PC-3 (cell line): ENCODE data around the gene STX16. TPM values are rescaled to one million over a fixed set of nuclear protein-coding genes. Genes with fewer than 3 reads are reported as not detected.

Experiments
- ATAC-seq: fragments of 200-7000 bp; cut with Tn5 transposase; 2 replicates; pipeline ENCODE4 v1.9.1; 2020; ENCODE audit warnings: mild to moderate bottlenecking, moderate library complexity
- BruUV-seq: library from RNA; stranded (reverse); fragments of 400-500 nt; replicated peaks from 2 replicates; lab custom pipeline; 2021; lab: Mats Ljungman, UMichigan
- CTCF ChIA-PET: fragments of 300-600 bp; sonication (Branson Sonifier 250); formaldehyde crosslinking; loops from one replicate; lab custom pipeline; 2022; ENCODE audit warnings: antibody characterized with exemption; lab: Charles Lee
- POLR2A ChIA-PET: fragments of 300-600 bp; sonication (Branson Sonifier 250); formaldehyde crosslinking; loops from one replicate; lab custom pipeline; 2022; ENCODE audit warnings: antibody characterized with exemption; ENCODE audit not compliant: unreplicated experiment; lab: Charles Lee
- DNase-seq: peaks from one replicate; pipeline ENCODE4 v3.0.0-alpha.2; 2015
- H2AFZ ChIP-seq: fragments of 300-600 bp; sonication (generic); 2 replicates; pipeline ENCODE4 v1.6.0; 2016; ENCODE audit warnings: antibody characterized with exemption, low read length
- H3F3A ChIP-seq: fragments of 300-600 bp; sonication (generic); one replicate; pipeline ENCODE4 v1.6.0; 2017; ENCODE audit warnings: antibody characterized with exemption, low read length, control low read depth, mild to moderate bottlenecking; ENCODE audit not compliant: unreplicated experiment
- H3K27ac ChIP-seq: fragments of 300-600 bp; sonication (generic); 2 replicates; pipeline ENCODE4 v1.5.1; 2016; ENCODE audit warnings: mild to moderate bottlenecking, low read length
- H3K27me3 ChIP-seq: fragments of 300-600 bp; sonication (generic); 2 replicates; pipeline ENCODE4 v1.6.1; 2016; ENCODE audit warnings: low read length, mixed read lengths
- H3K36me3 ChIP-seq: fragments of 300-600 bp; sonication (generic); 2 replicates; pipeline ENCODE4 v1.6.1; 2016; ENCODE audit warnings: low read depth, mixed run types, low read length, mixed read lengths
- H3K4me1 ChIP-seq: fragments of 300-600 bp; sonication (generic); 2 replicates; pipeline ENCODE4 v1.5.1; 2016; ENCODE audit warnings: low read length; ENCODE audit not compliant: insufficient read depth
- H3K4me2 ChIP-seq: fragments of 300-600 bp; sonication (generic); 2 replicates; pipeline ENCODE4 v1.6.0; 2016; ENCODE audit warnings: low read length
- H3K4me3 ChIP-seq: fragments of 300-600 bp; sonication (generic); 2 replicates; pipeline ENCODE4 v1.5.1; 2016; ENCODE audit warnings: mild to moderate bottlenecking, low read length, mixed read lengths
- H3K79me2 ChIP-seq: fragments of 300-600 bp; sonication (generic); 2 replicates; pipeline ENCODE4 v1.6.1; 2017; ENCODE audit warnings: low read length, mixed read lengths
- H3K9ac ChIP-seq: fragments of 300-600 bp; sonication (generic); 2 replicates; pipeline ENCODE4 v1.6.0; 2016; ENCODE audit warnings: mild to moderate bottlenecking, low read length
- H3K9me2 ChIP-seq: fragments of 300-600 bp; sonication (generic); replicated peaks from 2 replicates; pipeline ENCODE4 v1.6.1; 2016; ENCODE audit warnings: mixed run types, low read length, mixed read lengths
- H3K9me3 ChIP-seq: fragments of 300-600 bp; sonication (generic); 2 replicates; pipeline ENCODE4 v1.6.1; 2016; ENCODE audit warnings: low read length, mixed read lengths
- H4K20me1 ChIP-seq: fragments of 300-600 bp; sonication (generic); 2 replicates; pipeline ENCODE4 v1.6.1; 2016; ENCODE audit warnings: low read length, mixed read lengths
- EZH2 ChIP-seq: fragments of 300-600 bp; sonication (generic); IDR thresholded peaks from one replicate; pipeline ENCODE4 v1.6.1; 2017; ENCODE audit warnings: antibody characterized with exemption, mild to moderate bottlenecking, low read length; ENCODE audit not compliant: unreplicated experiment
- EZH2phosphoT487 ChIP-seq: fragments of 300-600 bp; sonication (generic); IDR thresholded peaks from 2 replicates; pipeline ENCODE4 v1.6.1; 2018; ENCODE audit warnings: mild to moderate bottlenecking, antibody characterized with exemption, low read length, borderline replicate concordance
- intact Hi-C: fragments of 100-400 bp; cut with micrococcal nuclease; formaldehyde crosslinking; loops from 2 replicates; pipeline ENCODE4 v1.9.0; 2023
- total RNA-seq: library from RNA; depleted of rRNA; stranded (reverse); fragments of >200 nt; gene quantifications from 2 replicates; pipeline ENCODE4 v1.2.3, GENCODE V29; 2014
- TF ChIP-seq, protein P1 (sequence below): fragments of 300-600 bp; sonication (generic); conservative IDR thresholded peaks from 2 replicates; pipeline ENCODE4 v1.5.1; 2017; ENCODE audit warnings: antibody characterized with exemption, low read depth, mild to moderate bottlenecking, low read length

The STX16 gene
- total RNA-seq, 1 experiment from 2014 or later, result 44.2 TPM

- Histone ChIP-seq H3K9me2 (no peaks in the 10 kb centered on the region), H3K9ac (no peak overlapping the region), H3K9me3 (no peaks in the 10 kb centered on the region), H3K4me3 (no peak overlapping the region), H3K4me2 (no peak overlapping the region), H4K20me1 (no peaks in the 10 kb centered on the region), H3K79me2 (no peaks in the 10 kb centered on the region), H3K27ac (no peak overlapping the region), H3K27me3 (peaks cover 36% of the 10 kb centered on the region), H3F3A (no peaks in the 10 kb centered on the region), H3K4me1 (no peaks in the 10 kb centered on the region), H3K36me3 (no peaks in the 10 kb centered on the region), H2AFZ (no peak overlapping the region)
- intact Hi-C loops, result no loop called here
- TF ChIP-seq EZH2phosphoT487 (no peak), EZH2 (no peak)
- TF ChIP-seq, protein P1, sequence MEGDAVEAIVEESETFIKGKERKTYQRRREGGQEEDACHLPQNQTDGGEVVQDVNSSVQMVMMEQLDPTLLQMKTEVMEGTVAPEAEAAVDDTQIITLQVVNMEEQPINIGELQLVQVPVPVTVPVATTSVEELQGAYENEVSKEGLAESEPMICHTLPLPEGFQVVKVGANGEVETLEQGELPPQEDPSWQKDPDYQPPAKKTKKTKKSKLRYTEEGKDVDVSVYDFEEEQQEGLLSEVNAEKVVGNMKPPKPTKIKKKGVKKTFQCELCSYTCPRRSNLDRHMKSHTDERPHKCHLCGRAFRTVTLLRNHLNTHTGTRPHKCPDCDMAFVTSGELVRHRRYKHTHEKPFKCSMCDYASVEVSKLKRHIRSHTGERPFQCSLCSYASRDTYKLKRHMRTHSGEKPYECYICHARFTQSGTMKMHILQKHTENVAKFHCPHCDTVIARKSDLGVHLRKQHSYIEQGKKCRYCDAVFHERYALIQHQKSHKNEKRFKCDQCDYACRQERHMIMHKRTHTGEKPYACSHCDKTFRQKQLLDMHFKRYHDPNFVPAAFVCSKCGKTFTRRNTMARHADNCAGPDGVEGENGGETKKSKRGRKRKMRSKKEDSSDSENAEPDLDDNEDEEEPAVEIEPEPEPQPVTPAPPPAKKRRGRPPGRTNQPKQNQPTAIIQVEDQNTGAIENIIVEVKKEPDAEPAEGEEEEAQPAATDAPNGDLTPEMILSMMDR, result no peak
- no peak for ATAC-seq
- BruUV-seq, result no TSS peak
- no peak for DNase-seq
- ChIA-PET POLR2A (no interaction called here), CTCF (no interaction called here)
Observed at GRCh38 chr20:58718729-58719128, 67.6 kb downstream of the STX16 start.

GRCh38 chr20:58719258-58719657 lies 68.2 kb downstream of the STX16 start:
- ATAC-seq, result no peak
- Histone ChIP-seq H2AFZ (no peak overlapping the region), H4K20me1 (no peaks in the 10 kb centered on the region), H3K9me3 (no peaks in the 10 kb centered on the region), H3K27me3 (peaks cover 42% of the 10 kb centered on the region), H3K4me1 (no peaks in the 10 kb centered on the region), H3K36me3 (no peaks in the 10 kb centered on the region), H3F3A (no peaks in the 10 kb centered on the region), H3K4me3 (no peak overlapping the region), H3K9me2 (no peaks in the 10 kb centered on the region), H3K79me2 (no peaks in the 10 kb centered on the region), H3K27ac (no peak overlapping the region), H3K9ac (no peak overlapping the region), H3K4me2 (no peak overlapping the region)
- no TSS peak for BruUV-seq
- ChIA-PET CTCF (interaction anchor here (0.5 kb wide), 1 partner anchor 182 kb away, joined by 5 read pairs; no protein-coding TSS in a partner anchor), POLR2A (no interaction called here)
- intact Hi-C loops, result no loop called here
- no peak for DNase-seq
- TF ChIP-seq EZH2phosphoT487 (no peak), EZH2 (no peak)
- TF ChIP-seq, protein P1, result no peak

GRCh38 chr20:58719971-58720371 lies 68.9 kb downstream of the STX16 start:
- H3K4me3 ChIP-seq, result no peak overlapping the region
- H3K27me3 ChIP-seq, result peaks cover 49% of the 10 kb centered on the region
- no peaks in the 10 kb centered on the region for H3K4me1 ChIP-seq
- no peaks in the 10 kb centered on the region for H3K36me3 ChIP-seq
- no peaks in the 10 kb centered on the region for H3K9me3 ChIP-seq
- BruUV-seq, result no TSS peak
- TF ChIP-seq EZH2 (no peak), EZH2phosphoT487 (no peak)
- TF ChIP-seq, protein P1, result no peak
- H2AFZ ChIP-seq, result no peak overlapping the region
- H3K4me2 ChIP-seq, result no peak overlapping the region
- no peak overlapping the region for H3K27ac ChIP-seq
- no peak overlapping the region for H3K9ac ChIP-seq
- CTCF ChIA-PET, result interaction anchor here (0.5 kb wide), 1 partner anchor 182 kb away, joined by 5 read pairs; no protein-coding TSS in a partner anchor
- H4K20me1 ChIP-seq, result no peaks in the 10 kb centered on the region
- H3K9me2 ChIP-seq, result no peaks in the 10 kb centered on the region
- no peaks in the 10 kb centered on the region for H3K79me2 ChIP-seq
- POLR2A ChIA-PET, result no interaction called here
- ATAC-seq (no peak), DNase-seq (peak; percentile 12)
- H3F3A ChIP-seq, result no peaks in the 10 kb centered on the region
- intact Hi-C loops, result no loop called here
